WTC11 (cell line): Measurements from ENCODE around the gene BAMBI. TPM values are rescaled to one million over a fixed set of nuclear protein-coding genes. Genes with fewer than 3 reads are reported as not detected.

Experiments used
- ATAC-seq: fragments of 200-7000 bp; cut with Tn5 transposase; 2 replicates; pipeline ENCODE4 v1.10.0; 2021; ENCODE audit warnings: mild to moderate bottlenecking, moderate library complexity
- CTCF ChIA-PET: fragments of 300-600 bp; sonication (Branson Sonifier 250); formaldehyde crosslinking; loops from one replicate; lab custom pipeline; 2021; ENCODE audit warnings: antibody characterized with exemption; lab: Charles Lee
- POLR2A ChIA-PET: fragments of 350-600 bp; sonication (Branson Sonifier 250); formaldehyde crosslinking; loops from one replicate; lab custom pipeline; 2021; ENCODE audit warnings: antibody characterized with exemption; lab: Charles Lee
- DNase-seq: peaks from one replicate; pipeline ENCODE4 v3.0.0; 2021; ENCODE audit warnings: low spot score
- H3K27ac Mint-ChIP-seq: 2 replicates; pipeline ENCODE4 v1.8.0; 2021; ENCODE audit warnings: mixed read lengths
- H3K27me3 Mint-ChIP-seq: 2 replicates; pipeline ENCODE4 v1.8.0; 2021; ENCODE audit warnings: low read depth, mild to moderate bottlenecking, moderate library complexity, mixed read lengths
- H3K36me3 Mint-ChIP-seq: 2 replicates; pipeline ENCODE4 v1.8.0; 2021; ENCODE audit warnings: mixed read lengths
- H3K4me1 Mint-ChIP-seq: 2 replicates; pipeline ENCODE4 v1.8.0; 2022; ENCODE audit warnings: mixed read lengths
- H3K4me3 Mint-ChIP-seq: 2 replicates; pipeline ENCODE4 v1.8.0; 2021; ENCODE audit warnings: mild to moderate bottlenecking, moderate library complexity, mixed read lengths
- H3K9me3 Mint-ChIP-seq: 2 replicates; pipeline ENCODE4 v1.8.0; 2021; ENCODE audit warnings: mixed read lengths
- FOXP1 ChIP-seq: sonication (generic); formaldehyde crosslinking; IDR thresholded peaks from 2 replicates; pipeline ENCODE4 v1.8.0; 2022; ENCODE audit warnings: missing genetic modification reagents, mild to moderate bottlenecking, moderate library complexity, borderline replicate concordance
- JAZF1 ChIP-seq: fragments of 250-450 bp; sonication (Bioruptor Pico); IDR thresholded peaks from 2 replicates; pipeline ENCODE4 v1.9.0; 2021; ENCODE audit warnings: moderate library complexity, mild to moderate bottlenecking, inconsistent platforms
- MYBL2 ChIP-seq: sonication (generic); formaldehyde crosslinking; IDR thresholded peaks from 2 replicates; pipeline ENCODE4 v1.8.1; 2023; ENCODE audit warnings: mild to moderate bottlenecking, moderate library complexity, missing genetic modification reagents
- NFATC4 ChIP-seq: fragments of 250-450 bp; sonication (Bioruptor Pico); IDR thresholded peaks from 2 replicates; pipeline ENCODE4 v1.9.0; 2021; ENCODE audit warnings: mild to moderate bottlenecking
- NFE2L1 ChIP-seq: sonication (generic); formaldehyde crosslinking; IDR thresholded peaks from 2 replicates; pipeline ENCODE4 v1.8.1; 2023; ENCODE audit warnings: missing genetic modification reagents
- NR2C2 ChIP-seq: sonication (generic); formaldehyde crosslinking; IDR thresholded peaks from 2 replicates; pipeline ENCODE4 v1.8.0; 2022; ENCODE audit warnings: mild to moderate bottlenecking, missing genetic modification reagents
- SMAD3 ChIP-seq: sonication (generic); formaldehyde crosslinking; IDR thresholded peaks from 2 replicates; pipeline ENCODE4 v1.8.0; 2022; ENCODE audit warnings: missing genetic modification reagents, mild to moderate bottlenecking, borderline replicate concordance
- TCF7 ChIP-seq: sonication (generic); formaldehyde crosslinking; IDR thresholded peaks from 2 replicates; pipeline ENCODE4 v1.8.0; 2022; ENCODE audit warnings: mild to moderate bottlenecking, low read depth, missing genetic modification reagents, moderate library complexity
- TEAD4 ChIP-seq: sonication (generic); formaldehyde crosslinking; IDR thresholded peaks from 2 replicates; pipeline ENCODE4 v1.8.0; 2022; ENCODE audit warnings: mild to moderate bottlenecking, missing genetic modification reagents
- ZBTB21 ChIP-seq: sonication (generic); formaldehyde crosslinking; IDR thresholded peaks from 2 replicates; pipeline ENCODE4 v1.8.1; 2023; ENCODE audit warnings: mild to moderate bottlenecking, missing genetic modification reagents, borderline replicate concordance
- ZNF138 ChIP-seq: sonication (generic); formaldehyde crosslinking; conservative IDR thresholded peaks from 2 replicates; pipeline ENCODE4 v1.8.1; 2022; ENCODE audit warnings: mild to moderate bottlenecking, moderate library complexity, missing genetic modification reagents
- ZNF232 ChIP-seq: sonication (generic); formaldehyde crosslinking; IDR thresholded peaks from 2 replicates; pipeline ENCODE4 v1.8.0; 2022; ENCODE audit warnings: mild to moderate bottlenecking, missing genetic modification reagents
- ZNF263 ChIP-seq: sonication (generic); formaldehyde crosslinking; IDR thresholded peaks from 2 replicates; pipeline ENCODE4 v1.8.1; 2022; ENCODE audit warnings: low read depth, mild to moderate bottlenecking, moderate library complexity, missing genetic modification reagents
- ZNF423 ChIP-seq: fragments of 250-450 bp; sonication (Bioruptor Pico); IDR thresholded peaks from 2 replicates; pipeline ENCODE4 v2.1.2; 2022; ENCODE audit warnings: mild to moderate bottlenecking, moderate library complexity
- total RNA-seq: library from RNA; stranded (reverse); gene quantifications from 3 replicates; pipeline ENCODE4 v1.2.3, GENCODE V29; 2021
- TF ChIP-seq, protein P1 (sequence below): sonication (generic); formaldehyde crosslinking; IDR thresholded peaks from 2 replicates; pipeline ENCODE4 v1.8.0; 2023; ENCODE audit warnings: missing genetic modification reagents, mild to moderate bottlenecking, borderline replicate concordance
- TF ChIP-seq, protein P2 (sequence below): fragments of 250-450 bp; sonication (Bioruptor Pico); IDR thresholded peaks from 2 replicates; pipeline ENCODE4 v1.9.0; 2021; ENCODE audit warnings: moderate library complexity, mild to moderate bottlenecking, inconsistent platforms, borderline replicate concordance
- TF ChIP-seq, protein P3 (sequence below): sonication (generic); formaldehyde crosslinking; IDR thresholded peaks from 2 replicates; pipeline ENCODE4 v1.8.1; 2022; ENCODE audit warnings: mild to moderate bottlenecking, missing genetic modification reagents, moderate library complexity, borderline replicate concordance
- TF ChIP-seq, protein P4 (sequence below): fragments of 250-450 bp; sonication (Bioruptor Pico); IDR thresholded peaks from 2 replicates; pipeline ENCODE4 v1.9.0; 2021; ENCODE audit warnings: mild to moderate bottlenecking
- TF ChIP-seq, protein P5 (sequence below): fragments of 250-450 bp; sonication (Bioruptor Pico); IDR thresholded peaks from 2 replicates; pipeline ENCODE4 v1.9.0; 2021; ENCODE audit warnings: mild to moderate bottlenecking, borderline replicate concordance

BAMBI gene
- total RNA-seq, 1 experiment from 2014 or later: 29.0 TPM

DNA sequence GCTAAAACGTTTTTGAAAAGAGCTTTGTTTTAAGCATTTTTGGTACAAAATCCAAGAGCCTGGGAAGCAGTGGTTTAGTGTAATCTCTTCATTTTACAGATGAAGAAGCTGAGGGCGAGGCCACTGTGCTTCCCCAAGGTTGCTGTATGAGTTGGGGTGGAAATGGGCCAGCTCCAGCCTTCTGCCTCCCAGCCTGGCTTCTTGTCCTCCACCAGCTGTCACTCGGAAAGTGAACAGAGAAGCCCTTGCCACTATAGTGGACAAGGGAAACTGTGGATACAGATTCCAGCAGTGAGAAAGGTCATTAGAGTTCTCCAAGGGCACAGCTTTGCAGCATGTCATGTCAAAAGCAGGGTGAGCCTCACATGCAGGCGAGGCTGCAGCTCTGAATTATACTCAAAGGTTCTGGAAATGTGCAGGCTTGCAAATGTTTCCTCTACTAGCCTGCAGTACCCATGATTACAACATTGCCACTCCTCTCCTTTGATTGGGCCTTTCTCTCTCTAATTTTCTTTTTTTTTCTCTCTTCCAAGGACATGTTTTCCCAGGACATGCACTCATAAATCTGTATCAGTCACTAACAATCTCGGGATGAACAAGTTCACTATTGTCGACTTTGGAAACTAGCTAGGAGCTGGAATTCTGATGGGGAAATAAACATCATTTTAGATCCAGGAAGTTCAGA, 33.0 kb downstream of the BAMBI start:
- Mint-ChIP-seq H3K27ac (no peak overlapping the region), H3K4me1 (no peaks in the 10 kb centered on the region), H3K27me3 (no peaks in the 10 kb centered on the region), H3K4me3 (no peak overlapping the region), H3K9me3 (no peaks in the 10 kb centered on the region), H3K36me3 (no peaks in the 10 kb centered on the region)
- TF ChIP-seq TEAD4 (CRISPR knock-in tag): no peak
- TF ChIP-seq ZNF232 (CRISPR knock-in tag): no peak
- no peak for TF ChIP-seq ZNF138
- no peak for TF ChIP-seq ZNF423 (CRISPR knock-in tag)
- ATAC-seq (no peak), DNase-seq (no peak)
- CTCF ChIA-PET: interaction anchor here (1.2 kb wide), 2 partner anchors 11 to 229 kb away, joined by 3 to 4 read pairs; no protein-coding TSS in a partner anchor
- POLR2A ChIA-PET: no interaction called here

DNA sequence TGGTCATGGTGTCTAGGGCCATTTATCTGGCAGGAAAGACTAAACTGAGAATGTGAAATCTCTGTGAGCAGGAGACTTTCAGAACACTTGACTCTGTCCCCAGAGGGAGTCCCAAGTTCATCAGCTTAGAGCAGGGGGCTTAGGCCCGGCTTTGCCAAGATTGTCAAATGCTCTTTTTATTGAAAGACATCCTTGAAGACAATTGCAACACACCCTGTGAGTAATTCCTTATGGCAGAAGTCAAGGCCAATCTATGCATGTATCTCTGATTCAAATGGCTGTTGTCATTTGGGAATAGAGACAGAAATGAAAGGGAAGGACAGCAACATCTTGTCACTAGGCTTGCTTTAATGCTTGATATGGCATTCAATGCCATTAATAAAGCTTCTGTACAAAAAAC, 33.7 kb downstream of the BAMBI start:
- Mint-ChIP-seq H3K4me3 (no peak overlapping the region), H3K27ac (no peak overlapping the region), H3K27me3 (no peaks in the 10 kb centered on the region), H3K4me1 (no peaks in the 10 kb centered on the region), H3K9me3 (peaks cover under 1% of the 10 kb centered on the region; the same call in 1 of the 2 replicates), H3K36me3 (no peaks in the 10 kb centered on the region)
- CTCF ChIA-PET: interaction anchor here (0.6 kb wide), 1 partner anchor 14 kb away, joined by 3 read pairs; no protein-coding TSS in a partner anchor
- POLR2A ChIA-PET: no interaction called here
- ATAC-seq: no peak
- TF ChIP-seq FOXP1 (CRISPR knock-in tag) (no peak), ZBTB21 (no peak), ZNF263 (no peak), JAZF1 (no peak), TCF7 (CRISPR knock-in tag) (no peak), TEAD4 (CRISPR knock-in tag) (no peak), SMAD3 (CRISPR knock-in tag) (no peak)
- TF ChIP-seq, protein P1, sequence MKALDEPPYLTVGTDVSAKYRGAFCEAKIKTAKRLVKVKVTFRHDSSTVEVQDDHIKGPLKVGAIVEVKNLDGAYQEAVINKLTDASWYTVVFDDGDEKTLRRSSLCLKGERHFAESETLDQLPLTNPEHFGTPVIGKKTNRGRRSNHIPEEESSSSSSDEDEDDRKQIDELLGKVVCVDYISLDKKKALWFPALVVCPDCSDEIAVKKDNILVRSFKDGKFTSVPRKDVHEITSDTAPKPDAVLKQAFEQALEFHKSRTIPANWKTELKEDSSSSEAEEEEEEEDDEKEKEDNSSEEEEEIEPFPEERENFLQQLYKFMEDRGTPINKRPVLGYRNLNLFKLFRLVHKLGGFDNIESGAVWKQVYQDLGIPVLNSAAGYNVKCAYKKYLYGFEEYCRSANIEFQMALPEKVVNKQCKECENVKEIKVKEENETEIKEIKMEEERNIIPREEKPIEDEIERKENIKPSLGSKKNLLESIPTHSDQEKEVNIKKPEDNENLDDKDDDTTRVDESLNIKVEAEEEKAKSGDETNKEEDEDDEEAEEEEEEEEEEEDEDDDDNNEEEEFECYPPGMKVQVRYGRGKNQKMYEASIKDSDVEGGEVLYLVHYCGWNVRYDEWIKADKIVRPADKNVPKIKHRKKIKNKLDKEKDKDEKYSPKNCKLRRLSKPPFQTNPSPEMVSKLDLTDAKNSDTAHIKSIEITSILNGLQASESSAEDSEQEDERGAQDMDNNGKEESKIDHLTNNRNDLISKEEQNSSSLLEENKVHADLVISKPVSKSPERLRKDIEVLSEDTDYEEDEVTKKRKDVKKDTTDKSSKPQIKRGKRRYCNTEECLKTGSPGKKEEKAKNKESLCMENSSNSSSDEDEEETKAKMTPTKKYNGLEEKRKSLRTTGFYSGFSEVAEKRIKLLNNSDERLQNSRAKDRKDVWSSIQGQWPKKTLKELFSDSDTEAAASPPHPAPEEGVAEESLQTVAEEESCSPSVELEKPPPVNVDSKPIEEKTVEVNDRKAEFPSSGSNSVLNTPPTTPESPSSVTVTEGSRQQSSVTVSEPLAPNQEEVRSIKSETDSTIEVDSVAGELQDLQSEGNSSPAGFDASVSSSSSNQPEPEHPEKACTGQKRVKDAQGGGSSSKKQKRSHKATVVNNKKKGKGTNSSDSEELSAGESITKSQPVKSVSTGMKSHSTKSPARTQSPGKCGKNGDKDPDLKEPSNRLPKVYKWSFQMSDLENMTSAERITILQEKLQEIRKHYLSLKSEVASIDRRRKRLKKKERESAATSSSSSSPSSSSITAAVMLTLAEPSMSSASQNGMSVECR (CRISPR knock-in tag): no peak
- TF ChIP-seq, protein P2, sequence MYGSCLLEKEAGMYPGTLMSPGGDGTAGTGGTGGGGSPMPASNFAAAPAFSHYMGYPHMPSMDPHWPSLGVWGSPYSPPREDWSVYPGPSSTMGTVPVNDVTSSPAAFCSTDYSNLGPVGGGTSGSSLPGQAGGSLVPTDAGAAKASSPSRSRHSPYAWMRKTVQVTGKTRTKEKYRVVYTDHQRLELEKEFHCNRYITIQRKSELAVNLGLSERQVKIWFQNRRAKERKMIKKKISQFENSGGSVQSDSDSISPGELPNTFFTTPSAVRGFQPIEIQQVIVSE: no peak
- TF ChIP-seq, protein P3, sequence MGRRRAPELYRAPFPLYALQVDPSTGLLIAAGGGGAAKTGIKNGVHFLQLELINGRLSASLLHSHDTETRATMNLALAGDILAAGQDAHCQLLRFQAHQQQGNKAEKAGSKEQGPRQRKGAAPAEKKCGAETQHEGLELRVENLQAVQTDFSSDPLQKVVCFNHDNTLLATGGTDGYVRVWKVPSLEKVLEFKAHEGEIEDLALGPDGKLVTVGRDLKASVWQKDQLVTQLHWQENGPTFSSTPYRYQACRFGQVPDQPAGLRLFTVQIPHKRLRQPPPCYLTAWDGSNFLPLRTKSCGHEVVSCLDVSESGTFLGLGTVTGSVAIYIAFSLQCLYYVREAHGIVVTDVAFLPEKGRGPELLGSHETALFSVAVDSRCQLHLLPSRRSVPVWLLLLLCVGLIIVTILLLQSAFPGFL: no peak
- DNase-seq: no peak

DNA sequence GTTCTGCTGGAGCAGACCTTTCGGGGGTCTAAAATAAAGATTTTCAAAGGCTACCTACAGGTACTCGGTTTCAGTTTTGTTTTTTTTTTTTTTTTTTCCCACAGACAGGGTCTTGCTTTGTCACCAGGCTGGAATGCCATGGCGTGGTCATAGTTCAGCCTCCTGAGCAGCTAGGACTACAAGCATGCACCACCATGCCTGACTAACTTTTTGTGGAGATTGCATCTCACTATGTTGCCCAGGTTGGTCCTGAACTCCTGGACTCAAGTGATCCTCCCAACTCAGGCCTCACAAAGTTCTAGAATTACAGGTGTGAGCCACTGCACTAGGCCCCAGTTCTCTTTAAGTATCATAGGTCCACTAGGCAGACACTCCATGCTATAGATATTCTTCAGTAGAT, 34.5 kb downstream of the BAMBI start:
- no peak for DNase-seq
- CTCF ChIA-PET: interaction anchor here (0.6 to 0.7 kb wide), 2 partner anchors 13 to 26 kb away, joined by 3 read pairs; no protein-coding TSS in a partner anchor
- POLR2A ChIA-PET: interaction anchor here (0.6 kb wide), 1 partner anchor 154 kb away, joined by 4 read pairs; no protein-coding TSS in a partner anchor
- Mint-ChIP-seq H3K4me1 (no peaks in the 10 kb centered on the region), H3K27me3 (no peaks in the 10 kb centered on the region), H3K36me3 (0 out of 2 replicates have a peak, but pooled peaks cover 2% of the 10 kb centered on the region), H3K27ac (no peak overlapping the region), H3K4me3 (no peak overlapping the region), H3K9me3 (peaks cover 5% of the 10 kb centered on the region)
- ATAC-seq: no peak
- TF ChIP-seq, protein P2: no peak
- TF ChIP-seq, protein P4, sequence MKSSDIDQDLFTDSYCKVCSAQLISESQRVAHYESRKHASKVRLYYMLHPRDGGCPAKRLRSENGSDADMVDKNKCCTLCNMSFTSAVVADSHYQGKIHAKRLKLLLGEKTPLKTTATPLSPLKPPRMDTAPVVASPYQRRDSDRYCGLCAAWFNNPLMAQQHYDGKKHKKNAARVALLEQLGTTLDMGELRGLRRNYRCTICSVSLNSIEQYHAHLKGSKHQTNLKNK (CRISPR knock-in tag): no peak
- TF ChIP-seq NR2C2 (CRISPR knock-in tag) (no peak), SMAD3 (CRISPR knock-in tag) (no peak), NFE2L1 (CRISPR knock-in tag) (no peak), NFATC4 (CRISPR knock-in tag) (no peak), MYBL2 (no peak)
- TF ChIP-seq, protein P5, sequence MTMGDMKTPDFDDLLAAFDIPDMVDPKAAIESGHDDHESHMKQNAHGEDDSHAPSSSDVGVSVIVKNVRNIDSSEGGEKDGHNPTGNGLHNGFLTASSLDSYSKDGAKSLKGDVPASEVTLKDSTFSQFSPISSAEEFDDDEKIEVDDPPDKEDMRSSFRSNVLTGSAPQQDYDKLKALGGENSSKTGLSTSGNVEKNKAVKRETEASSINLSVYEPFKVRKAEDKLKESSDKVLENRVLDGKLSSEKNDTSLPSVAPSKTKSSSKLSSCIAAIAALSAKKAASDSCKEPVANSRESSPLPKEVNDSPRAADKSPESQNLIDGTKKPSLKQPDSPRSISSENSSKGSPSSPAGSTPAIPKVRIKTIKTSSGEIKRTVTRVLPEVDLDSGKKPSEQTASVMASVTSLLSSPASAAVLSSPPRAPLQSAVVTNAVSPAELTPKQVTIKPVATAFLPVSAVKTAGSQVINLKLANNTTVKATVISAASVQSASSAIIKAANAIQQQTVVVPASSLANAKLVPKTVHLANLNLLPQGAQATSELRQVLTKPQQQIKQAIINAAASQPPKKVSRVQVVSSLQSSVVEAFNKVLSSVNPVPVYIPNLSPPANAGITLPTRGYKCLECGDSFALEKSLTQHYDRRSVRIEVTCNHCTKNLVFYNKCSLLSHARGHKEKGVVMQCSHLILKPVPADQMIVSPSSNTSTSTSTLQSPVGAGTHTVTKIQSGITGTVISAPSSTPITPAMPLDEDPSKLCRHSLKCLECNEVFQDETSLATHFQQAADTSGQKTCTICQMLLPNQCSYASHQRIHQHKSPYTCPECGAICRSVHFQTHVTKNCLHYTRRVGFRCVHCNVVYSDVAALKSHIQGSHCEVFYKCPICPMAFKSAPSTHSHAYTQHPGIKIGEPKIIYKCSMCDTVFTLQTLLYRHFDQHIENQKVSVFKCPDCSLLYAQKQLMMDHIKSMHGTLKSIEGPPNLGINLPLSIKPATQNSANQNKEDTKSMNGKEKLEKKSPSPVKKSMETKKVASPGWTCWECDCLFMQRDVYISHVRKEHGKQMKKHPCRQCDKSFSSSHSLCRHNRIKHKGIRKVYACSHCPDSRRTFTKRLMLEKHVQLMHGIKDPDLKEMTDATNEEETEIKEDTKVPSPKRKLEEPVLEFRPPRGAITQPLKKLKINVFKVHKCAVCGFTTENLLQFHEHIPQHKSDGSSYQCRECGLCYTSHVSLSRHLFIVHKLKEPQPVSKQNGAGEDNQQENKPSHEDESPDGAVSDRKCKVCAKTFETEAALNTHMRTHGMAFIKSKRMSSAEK: no peak
